LNCaP clone FGC (cell line): ENCODE results near the gene HOXA3.

Experiments
- DNase-seq: peaks from one replicate; pipeline ENCODE4 v3.0.0-alpha.2; 2011; ENCODE audit warnings: low read depth
- H3K4me3 ChIP-seq: 2 replicates; pipeline ENCODE4 v1.5.1; 2011; ENCODE audit warnings: mild to moderate bottlenecking, low read depth, low read length, control low read depth
- TF ChIP-seq, protein P1 (sequence below): IDR thresholded peaks from 2 replicates; pipeline ENCODE4 v1.5.1; 2012; ENCODE audit warnings: mild to moderate bottlenecking; ENCODE audit not compliant: control insufficient read depth, insufficient read depth; ENCODE audit errors: extremely low read depth

Gene HOXA3

DNA sequence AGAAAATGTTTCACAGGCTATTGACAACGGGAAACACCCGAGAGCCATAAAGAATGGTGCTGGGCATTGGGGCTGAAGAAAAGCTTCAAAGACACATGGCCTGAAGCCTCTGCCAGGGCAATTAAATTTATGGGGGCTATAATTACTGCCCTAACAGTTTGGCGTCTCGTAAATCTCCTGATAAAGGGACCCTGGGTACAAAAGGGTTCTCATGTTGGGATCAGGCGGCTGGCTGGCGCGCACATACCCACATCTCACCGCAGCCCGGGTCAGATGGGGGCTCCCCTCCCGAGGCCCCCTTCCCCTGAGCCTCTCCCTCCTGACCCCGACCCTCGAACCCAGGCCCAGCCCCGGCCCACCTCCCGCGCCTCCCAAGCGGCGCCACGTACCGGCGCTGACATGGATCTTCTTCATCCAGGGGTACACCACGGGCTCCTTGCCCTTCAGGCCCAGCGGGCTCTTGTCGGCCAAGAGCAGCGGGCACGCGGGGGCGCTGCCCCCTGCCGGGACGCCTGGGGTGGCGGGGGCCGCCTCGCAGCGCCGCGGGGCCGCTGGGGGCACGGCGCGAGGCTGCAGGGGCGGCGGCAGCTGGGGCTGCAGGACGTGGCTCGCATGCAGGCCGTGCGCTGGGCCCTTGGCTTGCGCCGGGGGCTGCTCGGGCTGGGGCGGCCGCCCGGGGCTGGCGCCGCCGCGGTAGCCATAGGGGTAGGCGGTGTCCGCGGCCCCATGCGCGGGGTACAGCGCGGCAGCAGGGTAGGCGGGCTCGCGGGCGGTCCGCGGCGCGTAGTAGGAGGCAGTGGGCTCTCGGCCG lies 22.4 kb downstream of the HOXA3 start:
- no peak overlapping the region for H3K4me3 ChIP-seq
- no peak for DNase-seq
- TF ChIP-seq, protein P1, sequence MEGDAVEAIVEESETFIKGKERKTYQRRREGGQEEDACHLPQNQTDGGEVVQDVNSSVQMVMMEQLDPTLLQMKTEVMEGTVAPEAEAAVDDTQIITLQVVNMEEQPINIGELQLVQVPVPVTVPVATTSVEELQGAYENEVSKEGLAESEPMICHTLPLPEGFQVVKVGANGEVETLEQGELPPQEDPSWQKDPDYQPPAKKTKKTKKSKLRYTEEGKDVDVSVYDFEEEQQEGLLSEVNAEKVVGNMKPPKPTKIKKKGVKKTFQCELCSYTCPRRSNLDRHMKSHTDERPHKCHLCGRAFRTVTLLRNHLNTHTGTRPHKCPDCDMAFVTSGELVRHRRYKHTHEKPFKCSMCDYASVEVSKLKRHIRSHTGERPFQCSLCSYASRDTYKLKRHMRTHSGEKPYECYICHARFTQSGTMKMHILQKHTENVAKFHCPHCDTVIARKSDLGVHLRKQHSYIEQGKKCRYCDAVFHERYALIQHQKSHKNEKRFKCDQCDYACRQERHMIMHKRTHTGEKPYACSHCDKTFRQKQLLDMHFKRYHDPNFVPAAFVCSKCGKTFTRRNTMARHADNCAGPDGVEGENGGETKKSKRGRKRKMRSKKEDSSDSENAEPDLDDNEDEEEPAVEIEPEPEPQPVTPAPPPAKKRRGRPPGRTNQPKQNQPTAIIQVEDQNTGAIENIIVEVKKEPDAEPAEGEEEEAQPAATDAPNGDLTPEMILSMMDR: no peak

DNA sequence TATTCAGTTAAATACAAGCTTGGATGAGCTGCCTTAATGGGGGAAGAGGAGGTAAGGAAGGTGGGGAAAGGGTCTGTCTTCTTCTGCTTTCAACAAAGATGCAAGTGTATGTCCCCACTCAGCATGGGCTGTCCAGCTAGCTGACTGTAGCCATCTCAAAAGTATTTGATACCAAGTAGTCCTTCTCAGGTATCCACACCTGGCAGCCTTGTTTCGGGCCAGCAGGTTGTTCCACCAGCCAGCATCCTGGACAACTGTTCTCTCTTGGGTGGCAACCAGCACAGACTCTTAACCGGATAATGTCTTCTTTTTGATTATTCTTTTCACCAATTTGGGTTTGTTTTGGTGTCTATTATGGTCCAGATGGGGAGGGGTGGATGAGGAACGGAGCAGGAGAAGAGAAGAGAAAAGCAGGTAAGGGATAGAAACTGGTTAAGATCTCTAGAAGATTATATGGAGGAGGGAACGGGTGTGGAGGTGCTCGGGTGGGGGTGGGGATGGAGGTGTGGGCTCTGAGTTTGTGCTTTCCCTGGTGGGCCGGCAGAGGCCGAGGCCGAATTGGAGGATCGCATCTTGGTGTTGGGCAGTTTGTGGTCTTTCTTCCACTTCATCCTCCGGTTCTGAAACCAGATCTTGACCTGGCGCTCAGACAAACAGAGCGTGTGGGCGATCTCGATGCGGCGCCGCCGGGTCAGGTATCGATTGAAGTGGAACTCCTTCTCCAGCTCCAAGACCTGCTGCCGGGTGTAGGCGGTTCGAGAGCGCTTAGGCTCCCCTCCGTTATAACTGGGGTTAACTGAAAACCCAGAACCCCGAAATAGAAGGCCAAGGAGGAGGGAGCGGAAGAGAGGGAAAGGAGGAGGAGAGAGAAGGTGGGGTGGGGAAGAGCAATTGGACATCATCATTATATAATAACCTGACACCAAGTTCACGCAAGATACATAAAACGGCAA lies 23.3 kb downstream of the HOXA3 start:
- TF ChIP-seq, protein P1: no peak
- DNase-seq: no peak
- no peak overlapping the region for H3K4me3 ChIP-seq

DNA sequence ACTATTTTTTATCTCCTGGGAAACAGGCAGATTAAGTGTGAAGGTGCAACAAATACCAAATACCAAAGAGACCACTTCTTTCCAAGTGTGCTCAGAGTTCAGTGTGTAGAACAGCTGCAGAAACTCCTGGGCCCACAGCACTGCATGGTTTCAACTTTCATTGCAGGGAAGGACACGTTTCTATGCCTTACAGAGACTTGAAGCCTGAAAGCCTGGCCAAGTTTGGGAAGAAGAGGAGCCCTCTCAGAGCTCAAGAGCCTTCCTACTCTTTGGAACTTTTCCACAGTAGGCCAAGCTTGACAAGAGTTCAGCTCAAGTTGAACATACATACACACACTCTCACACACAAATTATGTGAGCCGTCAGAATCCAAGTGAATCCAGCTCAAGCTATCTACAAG lies 24.3 kb downstream of the HOXA3 start:
- no peak overlapping the region for H3K4me3 ChIP-seq
- no peak for DNase-seq
- TF ChIP-seq, protein P1: no peak

DNA sequence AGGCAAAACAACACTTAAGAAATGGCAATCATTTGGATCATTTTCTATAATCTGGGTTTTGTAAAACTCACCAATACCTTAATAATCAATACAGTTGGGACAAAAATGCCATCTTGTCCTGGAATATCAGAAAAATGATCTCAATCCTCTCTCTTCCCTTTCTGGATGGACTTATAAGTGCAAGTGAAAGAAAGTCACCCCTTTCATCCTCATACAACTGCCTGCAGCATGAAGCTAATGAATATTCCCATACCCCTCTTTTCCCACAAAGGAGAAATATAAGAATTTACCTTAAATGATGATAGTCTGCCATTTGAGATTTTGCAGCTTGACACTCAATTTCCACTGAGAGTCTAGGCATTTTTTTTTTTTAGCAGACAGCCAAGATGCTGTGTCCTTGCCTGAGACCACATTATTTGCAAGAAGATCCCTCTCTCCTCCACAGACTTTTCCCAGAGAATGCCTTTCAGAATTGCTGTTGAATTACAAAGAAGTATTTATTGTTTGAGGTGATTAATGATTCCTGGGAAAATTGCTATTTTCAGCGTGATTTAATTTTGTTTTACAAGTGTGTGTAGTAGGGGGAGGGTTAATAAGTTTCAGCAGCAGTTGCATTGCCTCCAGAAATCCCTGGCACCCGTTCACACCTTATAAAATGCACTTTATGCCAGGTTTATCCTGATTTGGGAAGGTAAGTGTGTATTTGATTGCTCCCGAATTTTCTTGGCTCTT lies 25.6 kb downstream of the HOXA3 start:
- TF ChIP-seq, protein P1: no peak
- H3K4me3 ChIP-seq: no peak overlapping the region
- no peak for DNase-seq

DNA sequence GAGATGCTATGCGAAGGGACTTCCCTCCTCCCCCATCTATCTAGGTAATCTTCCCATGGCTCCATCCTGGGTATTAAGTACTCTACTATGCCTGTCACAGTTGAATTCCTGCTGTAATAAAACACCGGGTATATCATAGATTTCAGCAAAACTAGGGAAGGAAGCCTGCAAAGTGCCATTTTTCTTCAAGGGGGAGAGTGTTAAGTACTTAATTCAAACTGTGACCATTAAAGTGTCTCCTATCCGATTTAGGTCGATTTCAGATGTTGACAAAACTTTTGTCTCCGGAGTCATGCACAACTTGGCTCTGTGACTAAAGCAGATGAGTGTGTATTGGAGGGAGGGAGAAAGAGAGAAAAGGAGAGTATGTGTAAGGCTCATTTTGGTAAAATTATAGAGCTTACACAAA lies 26.4 kb downstream of the HOXA3 start:
- TF ChIP-seq, protein P1: no peak
- no peak for DNase-seq
- H3K4me3 ChIP-seq: no peak overlapping the region

DNA sequence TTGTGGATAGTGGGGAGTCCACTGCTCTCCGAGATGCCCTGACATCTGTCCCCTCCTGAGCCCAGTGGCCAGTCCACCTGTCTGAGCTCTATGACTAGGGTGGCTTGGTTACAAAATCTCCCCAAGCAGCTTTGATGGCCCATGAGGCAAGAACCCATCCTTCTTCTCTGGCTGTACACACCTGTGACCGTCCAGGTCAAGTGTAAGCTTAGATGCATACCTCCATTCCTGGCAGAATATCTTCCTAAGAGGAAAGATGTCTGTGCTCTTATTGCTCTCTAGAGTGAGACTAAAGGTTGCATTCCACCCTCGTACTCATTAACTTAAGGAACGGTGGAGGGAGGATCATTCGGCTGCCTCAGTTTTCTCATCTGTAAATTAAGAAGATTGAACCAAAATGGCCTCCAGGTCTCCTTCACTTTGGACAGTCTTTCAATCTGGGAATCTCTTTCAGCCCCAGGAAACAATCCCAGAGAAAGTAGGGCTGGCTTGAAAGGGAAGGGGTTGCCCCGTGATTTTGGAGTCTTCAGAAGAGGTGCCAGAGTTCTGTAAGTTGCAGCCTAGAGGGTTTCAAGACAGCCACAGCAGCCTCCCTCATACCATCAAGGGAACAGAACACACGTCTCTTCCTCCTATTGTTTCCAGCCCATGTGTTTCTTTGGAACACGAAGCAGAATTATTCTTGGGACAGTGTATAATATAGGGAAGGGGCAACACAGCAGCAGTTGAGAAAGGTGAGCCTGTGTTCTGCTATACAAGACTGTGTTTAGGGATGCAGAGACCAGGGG lies 27.3 kb downstream of the HOXA3 start:
- TF ChIP-seq, protein P1: no peak
- H3K4me3 ChIP-seq: no peak overlapping the region
- DNase-seq: no peak
